ENCODE results near the gene PRCD.
"Not testable (repeated sequence)": the region's sequence is repeated elsewhere in the genome, so short reads cannot be mapped to it uniquely, and the experiment has no call there.

The PRCD gene

GRCh38 chr17:76558198-76559095, 18.6 kb downstream of the PRCD start:
- no peaks in the 10 kb centered on the region for H3K27me3 ChIP-seq (replicated peaks; ENCODE audit: control insufficient read depth, insufficient read depth, low read length, poor library complexity, severe bottlenecking)
- peak overlapping the region; percentile 61 for H3K4me3 ChIP-seq (ENCODE audit: insufficient read depth, low read depth, low read length, poor library complexity, severe bottlenecking)
- peaks cover 39% of the 10 kb centered on the region for H3K4me1 ChIP-seq (ENCODE audit: control insufficient read depth, insufficient read depth, low read length, poor library complexity, severe bottlenecking)
- H3K9me3 ChIP-seq (ENCODE audit: control insufficient read depth, low read length): no peaks in the 10 kb centered on the region
- peaks cover 10% of the 10 kb centered on the region for H3K36me3 ChIP-seq (ENCODE audit: control insufficient read depth, insufficient read depth, low read length)
- H3K27ac ChIP-seq (ENCODE audit: insufficient read depth, low read length, poor library complexity, severe bottlenecking): peak overlapping the region; percentile 96
- no peak for DNase-seq

DNA sequence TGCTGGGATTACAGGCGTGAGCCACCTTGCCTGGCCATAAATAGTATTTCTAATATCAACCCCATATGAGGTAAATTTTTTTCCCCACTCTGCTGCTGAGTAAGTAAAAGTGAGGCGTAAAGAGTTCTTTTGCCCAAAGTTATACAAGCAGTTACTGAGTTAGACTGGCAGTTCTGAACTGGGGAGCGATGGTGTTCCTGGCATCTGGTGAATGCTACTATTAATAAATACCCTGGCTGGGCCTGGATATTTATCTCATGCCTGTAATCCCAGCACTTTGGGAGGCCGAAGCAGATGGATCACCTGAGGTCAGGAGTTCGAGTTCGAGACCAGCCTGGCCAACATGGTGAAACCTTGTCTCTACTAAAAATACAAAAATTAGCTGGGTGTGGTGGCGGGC, 19.6 kb downstream of the PRCD start:
- peaks cover 12% of the 10 kb centered on the region for H3K36me3 ChIP-seq (ENCODE audit: control insufficient read depth, insufficient read depth, low read length)
- peaks cover 39% of the 10 kb centered on the region for H3K4me1 ChIP-seq (ENCODE audit: control insufficient read depth, insufficient read depth, low read length, poor library complexity, severe bottlenecking)
- DNase-seq; H3K27ac ChIP-seq (ENCODE audit: insufficient read depth, low read length, poor library complexity, severe bottlenecking); H3K9me3 ChIP-seq (ENCODE audit: control insufficient read depth, low read length); H3K27me3 ChIP-seq (replicated peaks; ENCODE audit: control insufficient read depth, insufficient read depth, low read length, poor library complexity, severe bottlenecking): not testable (repeated sequence)
- H3K4me3 ChIP-seq (ENCODE audit: insufficient read depth, low read depth, low read length, poor library complexity, severe bottlenecking): peak overlapping the region; percentile 61

DNA sequence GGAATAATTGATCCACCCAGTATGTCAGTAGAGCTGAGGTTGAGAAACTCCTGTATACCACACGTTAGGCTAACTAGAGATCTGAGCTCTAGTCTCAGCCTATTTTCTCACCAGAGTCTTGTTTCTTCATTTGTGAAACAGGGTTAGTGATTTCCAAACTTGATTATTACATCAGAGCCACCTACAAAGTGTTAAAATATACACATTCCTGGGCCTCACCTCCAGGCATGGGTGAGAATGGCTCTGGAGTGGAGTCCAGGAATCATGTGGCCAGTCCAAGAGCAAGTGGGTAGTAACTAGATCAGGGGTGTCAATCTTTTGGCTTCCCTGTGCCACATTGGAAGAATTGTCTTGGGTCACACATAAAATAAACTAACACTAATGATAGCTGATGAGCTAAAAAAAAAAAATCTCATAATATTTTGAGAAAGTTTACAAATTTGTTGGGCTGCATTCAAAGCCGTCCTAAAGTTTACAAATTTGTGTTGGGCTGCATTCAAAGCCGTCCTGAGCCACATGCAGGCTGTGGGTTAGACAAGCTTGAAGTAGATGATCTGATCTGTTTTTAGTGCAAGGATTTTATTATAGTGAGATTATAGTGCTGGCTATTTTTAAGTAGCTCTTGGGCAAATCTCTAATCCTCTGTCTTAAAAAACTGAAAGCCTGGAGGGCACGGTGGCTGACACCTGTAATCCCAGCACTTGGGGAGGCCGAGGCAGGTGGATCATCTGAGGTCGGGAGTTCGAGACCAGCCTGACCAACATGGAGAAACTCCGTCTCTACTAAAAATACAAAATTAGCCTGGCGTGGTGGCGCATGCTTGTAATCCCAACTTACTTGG, 20.4 kb downstream of the PRCD start:
- Histone ChIP-seq H3K27me3 (replicated peaks; ENCODE audit: control insufficient read depth, insufficient read depth, low read length, poor library complexity, severe bottlenecking) (no peaks in the 10 kb centered on the region), H3K27ac (ENCODE audit: insufficient read depth, low read length, poor library complexity, severe bottlenecking) (peak overlapping the region; percentile 70), H3K36me3 (ENCODE audit: control insufficient read depth, insufficient read depth, low read length) (peaks cover 20% of the 10 kb centered on the region), H3K9me3 (ENCODE audit: control insufficient read depth, low read length) (no peaks in the 10 kb centered on the region), H3K4me1 (ENCODE audit: control insufficient read depth, insufficient read depth, low read length, poor library complexity, severe bottlenecking) (peaks cover 39% of the 10 kb centered on the region), H3K4me3 (ENCODE audit: insufficient read depth, low read depth, low read length, poor library complexity, severe bottlenecking) (no peak overlapping the region)
- no peak for DNase-seq

DNA sequence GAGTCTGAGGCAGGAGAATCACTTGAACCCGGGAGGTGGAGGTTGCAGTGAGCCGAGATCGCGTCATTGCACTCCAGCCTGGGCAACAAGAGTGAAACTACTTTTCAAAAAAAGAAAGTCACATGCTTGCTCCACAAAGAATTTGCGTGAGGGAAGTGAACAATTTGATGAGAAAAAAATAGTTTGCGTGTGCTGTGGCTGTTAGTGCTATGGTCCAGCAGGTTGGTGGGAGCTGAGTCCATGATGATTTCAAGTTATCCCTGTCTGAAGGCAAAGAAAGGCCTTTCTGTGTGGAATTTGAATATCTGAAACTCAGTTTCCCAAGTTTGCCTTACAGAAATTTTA, 21.0 kb downstream of the PRCD start:
- DNase-seq: no peak
- Histone ChIP-seq H3K4me1 (ENCODE audit: control insufficient read depth, insufficient read depth, low read length, poor library complexity, severe bottlenecking) (peaks cover 39% of the 10 kb centered on the region), H3K4me3 (ENCODE audit: insufficient read depth, low read depth, low read length, poor library complexity, severe bottlenecking) (no peak overlapping the region), H3K36me3 (ENCODE audit: control insufficient read depth, insufficient read depth, low read length) (peaks cover 24% of the 10 kb centered on the region), H3K9me3 (ENCODE audit: control insufficient read depth, low read length) (no peaks in the 10 kb centered on the region), H3K27me3 (replicated peaks; ENCODE audit: control insufficient read depth, insufficient read depth, low read length, poor library complexity, severe bottlenecking) (no peaks in the 10 kb centered on the region), H3K27ac (ENCODE audit: insufficient read depth, low read length, poor library complexity, severe bottlenecking) (peak overlapping the region; percentile 70)

GRCh38 chr17:76561332-76561731, 21.5 kb downstream of the PRCD start:
- H3K9me3 ChIP-seq (ENCODE audit: control insufficient read depth, low read length): no peaks in the 10 kb centered on the region
- peaks cover 28% of the 10 kb centered on the region for H3K36me3 ChIP-seq (ENCODE audit: control insufficient read depth, insufficient read depth, low read length)
- peak overlapping the region; percentile 70 for H3K27ac ChIP-seq (ENCODE audit: insufficient read depth, low read length, poor library complexity, severe bottlenecking)
- DNase-seq: peak in 1 of 3 donors; percentile 28
- H3K4me1 ChIP-seq (ENCODE audit: control insufficient read depth, insufficient read depth, low read length, poor library complexity, severe bottlenecking): peaks cover 39% of the 10 kb centered on the region
- no peak overlapping the region for H3K4me3 ChIP-seq (ENCODE audit: insufficient read depth, low read depth, low read length, poor library complexity, severe bottlenecking)
- H3K27me3 ChIP-seq (replicated peaks; ENCODE audit: control insufficient read depth, insufficient read depth, low read length, poor library complexity, severe bottlenecking): no peaks in the 10 kb centered on the region

- Histone ChIP-seq H3K9me3 (ENCODE audit: control insufficient read depth, low read length) (no peaks in the 10 kb centered on the region), H3K36me3 (ENCODE audit: control insufficient read depth, insufficient read depth, low read length) (peaks cover 33% of the 10 kb centered on the region), H3K4me1 (ENCODE audit: control insufficient read depth, insufficient read depth, low read length, poor library complexity, severe bottlenecking) (peaks cover 35% of the 10 kb centered on the region), H3K27ac (ENCODE audit: insufficient read depth, low read length, poor library complexity, severe bottlenecking) (peak overlapping the region; percentile 70), H3K4me3 (ENCODE audit: insufficient read depth, low read depth, low read length, poor library complexity, severe bottlenecking) (no peak overlapping the region), H3K27me3 (replicated peaks; ENCODE audit: control insufficient read depth, insufficient read depth, low read length, poor library complexity, severe bottlenecking) (no peaks in the 10 kb centered on the region)
- DNase-seq: no peak
Observed at GRCh38 chr17:76561799-76562268, 22.0 kb downstream of the PRCD start.

DNA sequence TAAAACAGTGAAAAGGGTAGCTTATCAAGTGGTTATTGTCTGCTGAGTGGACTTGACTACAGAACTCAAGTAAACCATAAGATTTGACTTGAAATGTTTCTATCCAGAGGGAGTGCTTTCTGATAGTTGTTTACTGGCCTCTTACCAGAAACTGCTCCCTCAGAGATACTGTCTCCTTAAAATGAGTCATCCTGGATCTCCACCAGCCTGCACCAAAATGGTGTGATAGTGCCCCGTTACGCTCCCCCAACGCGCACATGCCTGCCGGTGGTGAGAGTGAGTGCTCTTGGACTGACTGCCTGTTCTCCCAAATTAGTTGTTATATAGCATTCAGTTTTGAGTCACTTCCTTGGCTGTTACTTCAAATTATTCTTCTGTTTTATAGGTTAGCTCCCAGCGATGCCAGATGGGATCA, 22.9 kb downstream of the PRCD start:
- H3K4me1 ChIP-seq (ENCODE audit: control insufficient read depth, insufficient read depth, low read length, poor library complexity, severe bottlenecking): peaks cover 34% of the 10 kb centered on the region
- H3K36me3 ChIP-seq (ENCODE audit: control insufficient read depth, insufficient read depth, low read length): peaks cover 33% of the 10 kb centered on the region

DNA sequence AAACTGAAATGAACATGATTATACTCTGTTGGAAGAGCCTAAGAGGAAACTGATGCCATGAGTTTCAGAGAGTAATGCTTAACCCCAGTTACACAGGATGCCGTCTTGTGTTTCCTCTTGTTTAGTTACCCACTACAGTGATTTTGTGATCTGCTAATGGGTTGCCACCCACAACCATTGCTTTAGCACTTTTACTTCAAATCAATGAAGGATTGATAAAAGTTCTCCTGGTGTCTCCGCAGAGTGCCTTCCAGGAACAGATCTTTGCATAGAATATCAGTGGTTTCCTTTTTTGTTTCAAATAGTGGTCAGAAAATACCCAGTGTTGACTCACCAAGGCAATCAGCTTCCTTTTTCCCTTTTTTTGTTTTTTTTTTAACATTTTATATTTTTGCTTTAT, 23.5 kb downstream of the PRCD start:
- Histone ChIP-seq H3K36me3 (ENCODE audit: control insufficient read depth, insufficient read depth, low read length) (peaks cover 33% of the 10 kb centered on the region), H3K4me1 (ENCODE audit: control insufficient read depth, insufficient read depth, low read length, poor library complexity, severe bottlenecking) (peaks cover 31% of the 10 kb centered on the region)
- not testable (repeated sequence) for H3K27me3 ChIP-seq (replicated peaks; ENCODE audit: control insufficient read depth, insufficient read depth, low read length, poor library complexity, severe bottlenecking); H3K4me3 ChIP-seq (ENCODE audit: insufficient read depth, low read depth, low read length, poor library complexity, severe bottlenecking); H3K9me3 ChIP-seq (ENCODE audit: control insufficient read depth, low read length); H3K27ac ChIP-seq (ENCODE audit: insufficient read depth, low read length, poor library complexity, severe bottlenecking); DNase-seq

More for the DNA sequence above, 22.9 kb downstream of the PRCD start:
- no peak for DNase-seq
- Histone ChIP-seq H3K9me3 (ENCODE audit: control insufficient read depth, low read length) (no peaks in the 10 kb centered on the region), H3K4me3 (ENCODE audit: insufficient read depth, low read depth, low read length, poor library complexity, severe bottlenecking) (no peak overlapping the region), H3K27ac (ENCODE audit: insufficient read depth, low read length, poor library complexity, severe bottlenecking) (peak overlapping the region; percentile 21), H3K27me3 (replicated peaks; ENCODE audit: control insufficient read depth, insufficient read depth, low read length, poor library complexity, severe bottlenecking) (no peaks in the 10 kb centered on the region)

DNA sequence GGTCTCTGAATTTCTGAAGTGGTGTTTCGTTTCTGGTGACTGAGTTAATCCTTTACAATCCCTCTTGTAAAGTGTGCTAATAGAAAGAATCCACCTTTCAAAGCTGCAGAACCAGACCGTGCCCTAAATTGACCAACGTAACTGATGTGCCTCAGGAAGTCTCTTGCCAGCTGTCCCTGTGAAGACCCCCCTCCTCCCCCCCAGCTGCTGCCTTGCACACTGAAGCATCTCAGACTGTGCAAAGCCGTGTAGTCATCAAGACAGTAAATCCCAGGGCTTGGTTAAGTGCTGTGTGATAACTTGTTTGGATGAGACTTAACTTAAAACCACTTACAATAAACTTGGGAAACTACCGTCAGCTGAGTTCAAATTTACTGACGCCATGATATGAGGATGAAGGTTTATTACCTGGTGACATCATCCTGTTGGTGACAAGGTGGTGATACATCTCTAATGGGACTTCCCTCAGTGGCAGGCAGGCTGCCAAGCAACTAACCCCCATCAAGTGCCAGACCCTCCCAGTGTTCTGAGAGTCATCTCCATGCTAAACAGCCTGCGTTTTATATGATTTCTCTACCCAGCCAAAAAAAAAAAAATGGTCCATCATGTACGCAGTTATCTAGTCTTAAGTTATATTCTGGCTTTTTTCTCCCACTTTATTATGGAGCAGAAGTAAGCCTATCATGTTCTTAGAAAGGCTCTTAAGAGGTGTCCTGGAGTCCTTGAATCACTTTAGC, 25.3 kb downstream of the PRCD start:
- not testable (repeated sequence) for H3K27me3 ChIP-seq (replicated peaks; ENCODE audit: control insufficient read depth, insufficient read depth, low read length, poor library complexity, severe bottlenecking); H3K4me3 ChIP-seq (ENCODE audit: insufficient read depth, low read depth, low read length, poor library complexity, severe bottlenecking); H3K27ac ChIP-seq (ENCODE audit: insufficient read depth, low read length, poor library complexity, severe bottlenecking); DNase-seq; H3K9me3 ChIP-seq (ENCODE audit: control insufficient read depth, low read length)
- Histone ChIP-seq H3K4me1 (ENCODE audit: control insufficient read depth, insufficient read depth, low read length, poor library complexity, severe bottlenecking) (peaks cover 16% of the 10 kb centered on the region), H3K36me3 (ENCODE audit: control insufficient read depth, insufficient read depth, low read length) (peaks cover 33% of the 10 kb centered on the region)

Data from effector memory CD4-positive, alpha-beta T cell (primary cell).